ENCODE results near the gene PPP1R26. TPM values are rescaled to one million over a fixed set of nuclear protein-coding genes. Genes with fewer than 3 reads are reported as not detected.

PPP1R26 gene
- total and polyA plus RNA-seq, 2 experiments from 2014 or later, result 10.7 to 49.8 TPM

DNA sequence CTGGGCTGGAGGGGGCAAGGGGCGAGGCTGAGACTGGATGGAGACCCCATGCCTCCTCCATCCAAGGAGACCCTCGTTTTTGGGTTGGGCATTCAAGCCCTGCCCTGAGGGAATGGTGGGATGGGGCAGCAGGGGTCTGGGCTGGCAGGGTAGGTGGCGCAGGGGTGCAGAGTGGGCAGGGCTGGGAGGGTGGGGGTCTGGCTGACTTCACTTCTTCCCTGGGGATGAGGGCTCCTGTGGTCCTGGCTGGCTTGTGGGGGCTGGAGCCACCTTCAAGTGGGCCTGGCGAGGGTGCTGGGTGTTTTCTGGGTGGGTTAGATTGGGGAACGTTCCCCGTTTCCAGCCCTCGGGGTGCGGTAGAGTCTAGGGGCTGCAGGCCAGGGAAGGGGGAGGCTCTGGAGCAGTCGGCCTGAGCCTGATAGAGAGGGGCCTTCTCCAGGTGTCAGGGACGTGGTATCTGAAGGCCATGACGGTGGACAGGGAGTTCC lies 42.1 kb downstream of the PPP1R26 start (continued):
- TF ChIP-seq REST (IDR thresholded peaks at IDR 0.05; ENCODE audit: unreplicated experiment), result no peak
- TF ChIP-seq EZH2phosphoT487 (IDR thresholded peaks at IDR 0.05; ENCODE audit: unreplicated experiment), result no peak

DNA sequence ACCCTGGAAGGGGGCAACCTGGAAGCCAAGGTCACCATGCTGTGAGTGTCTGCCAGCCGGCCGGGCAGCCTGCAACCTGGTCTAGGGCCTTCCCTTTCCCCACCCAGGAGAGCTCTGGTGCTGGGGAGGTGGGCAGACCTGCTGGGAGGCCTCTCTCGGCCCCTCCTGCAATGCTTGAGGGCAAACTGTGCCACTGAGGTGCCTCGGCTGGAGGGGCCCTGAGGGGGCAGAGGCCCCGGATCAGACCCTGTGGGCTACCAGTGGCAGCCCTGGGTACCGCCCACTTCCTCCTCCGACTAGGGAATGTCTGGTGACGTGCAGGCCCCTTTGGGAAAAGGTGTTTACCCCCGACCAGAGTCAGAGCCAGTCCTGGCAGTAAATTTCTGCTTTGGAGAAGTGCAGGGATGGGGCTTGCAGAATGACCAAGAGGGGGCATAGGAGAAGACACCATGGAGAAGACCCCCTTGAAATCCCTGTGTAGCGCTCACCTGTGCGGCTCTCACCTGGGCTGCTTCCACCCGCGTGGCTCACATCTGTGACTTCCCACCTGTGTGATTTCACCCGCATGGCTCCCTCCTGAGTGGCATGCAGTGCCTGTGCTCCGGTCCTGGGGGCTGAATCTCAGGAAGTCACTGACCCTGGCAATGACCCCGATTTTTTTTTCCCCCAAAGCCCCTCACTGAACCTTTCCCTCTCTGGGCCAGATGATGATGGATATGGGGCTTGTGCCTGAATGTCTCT lies 42.7 kb downstream of the PPP1R26 start:
- H3K36me3 ChIP-seq (ENCODE audit: insufficient read depth), result no peaks in the 10 kb centered on the region
- DNase-seq (ENCODE audit: low spot score) (no peak), ATAC-seq (no peak)
- no peak overlapping the region for H2AFZ ChIP-seq
- peaks cover 3% of the 10 kb centered on the region for H3K27me3 Mint-ChIP-seq (ENCODE audit: insufficient read depth, low read depth, poor library complexity)
- no peak overlapping the region for H3K27ac ChIP-seq (ENCODE audit: low read depth)
- no peaks in the 10 kb centered on the region for H3F3A ChIP-seq (replicated peaks; ENCODE audit: low read depth)
- H3K27me3 ChIP-seq (ENCODE audit: insufficient read depth), result no peaks in the 10 kb centered on the region
- H4K20me1 ChIP-seq (replicated peaks; ENCODE audit: insufficient read depth), result no peaks in the 10 kb centered on the region
- H3K36me3 Mint-ChIP-seq (ENCODE audit: low read depth), result no peaks in the 10 kb centered on the region
- H3K9me2 ChIP-seq (ENCODE audit: insufficient read depth), result no peaks in the 10 kb centered on the region
- no peaks in the 10 kb centered on the region for H3K79me2 ChIP-seq (replicated peaks; ENCODE audit: insufficient read depth)
- TF ChIP-seq POLR2AphosphoS5 (IDR thresholded peaks at IDR 0.05; ENCODE audit: low read depth), result no peak
- no peak overlapping the region for H3K27ac Mint-ChIP-seq
- no peaks in the 10 kb centered on the region for H3K9me3 Mint-ChIP-seq
- H3K4me3 Mint-ChIP-seq, result no peak overlapping the region
- H3K4me3 ChIP-seq, result no peak overlapping the region
- H3K4me1 Mint-ChIP-seq, result peaks cover 10% of the 10 kb centered on the region; the same call in 2 of the 3 replicates
- H3K4me1 ChIP-seq (ENCODE audit: insufficient read depth), result no peaks in the 10 kb centered on the region; the same call in 1 of the 2 replicates
- H3K4me2 ChIP-seq, result no peak overlapping the region

DNA sequence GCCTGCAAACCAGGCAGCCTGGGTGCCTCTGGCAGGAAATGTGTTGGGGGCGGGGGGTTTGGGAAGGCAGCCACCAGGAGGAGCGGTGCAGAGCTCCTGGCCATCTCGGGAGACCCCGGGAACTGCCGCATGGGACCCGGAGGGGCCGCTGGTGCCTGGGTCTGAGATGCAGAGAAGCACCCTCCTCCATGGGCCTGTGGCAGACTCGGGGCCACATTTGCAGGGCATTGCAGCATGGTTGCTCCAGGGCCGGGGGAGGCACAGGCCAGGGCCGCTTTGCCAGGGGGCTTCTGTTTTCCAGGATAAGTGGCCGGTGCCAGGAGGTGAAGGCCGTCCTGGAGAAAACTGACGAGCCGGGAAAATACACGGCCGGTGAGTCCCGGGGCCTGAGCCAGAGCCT lies 43.3 kb downstream of the PPP1R26 start:
- H3K27ac Mint-ChIP-seq, result no peak overlapping the region
- Histone ChIP-seq H3K27ac (ENCODE audit: low read depth) (no peak overlapping the region), H3F3A (replicated peaks; ENCODE audit: low read depth) (no peaks in the 10 kb centered on the region), H3K9me2 (ENCODE audit: insufficient read depth) (no peaks in the 10 kb centered on the region), H2AFZ (no peak overlapping the region), H3K79me2 (replicated peaks; ENCODE audit: insufficient read depth) (no peaks in the 10 kb centered on the region), H3K4me2 (no peak overlapping the region), H4K20me1 (replicated peaks; ENCODE audit: insufficient read depth) (no peaks in the 10 kb centered on the region), H3K27me3 (ENCODE audit: insufficient read depth) (no peaks in the 10 kb centered on the region), H3K36me3 (ENCODE audit: insufficient read depth) (no peaks in the 10 kb centered on the region), H3K4me3 (no peak overlapping the region), H3K4me1 (ENCODE audit: insufficient read depth) (no peaks in the 10 kb centered on the region; the same call in 1 of the 2 replicates)
- peaks cover 10% of the 10 kb centered on the region; the same call in 2 of the 3 replicates for H3K4me1 Mint-ChIP-seq
- no peak overlapping the region for H3K4me3 Mint-ChIP-seq
- peak; percentile 44 for ATAC-seq
- 0 out of 4 replicates have a peak, but pooled peaks of 1 of the 2 experiments have one; percentile 8 for TF ChIP-seq CTCF (conservative IDR thresholded peaks at IDR 0.05; ENCODE audit: low read depth in 2 of 2)
- no peak for TF ChIP-seq NANOG (IDR thresholded peaks at IDR 0.05; ENCODE audit: borderline replicate concordance)
- peaks cover 4% of the 10 kb centered on the region for H3K27me3 Mint-ChIP-seq (ENCODE audit: insufficient read depth, low read depth, poor library complexity)
- no peaks in the 10 kb centered on the region for H3K36me3 Mint-ChIP-seq (ENCODE audit: low read depth)
- no peaks in the 10 kb centered on the region for H3K9me3 Mint-ChIP-seq
- DNase-seq (ENCODE audit: low spot score), result peak; percentile 61

Measured in GM23338 (cell line).